ENCODE measurements around the gene STK36.

Gene STK36

GRCh38 chr2:218713922-218714321, 42.0 kb downstream of the STK36 start:
- in situ Hi-C loops (cut with HindIII; ENCODE audit: low sequenced_read_pairs), result no loop called here

GRCh38 chr2:218716070-218716469, 44.2 kb downstream of the STK36 start:
- in situ Hi-C loops (cut with HindIII; ENCODE audit: low sequenced_read_pairs), result no loop called here

- in situ Hi-C loops (cut with HindIII; ENCODE audit: low sequenced_read_pairs), result no loop called here
These were observed 45.4 kb downstream of the STK36 start for GRCh38 chr2:218717262-218717661.

- in situ Hi-C loops (cut with HindIII; ENCODE audit: low sequenced_read_pairs), result no loop called here
These were observed 46.2 kb downstream of the STK36 start for GRCh38 chr2:218718058-218718457.

- in situ Hi-C loops (cut with HindIII; ENCODE audit: low sequenced_read_pairs), result no loop called here
These were observed 47.6 kb downstream of the STK36 start for GRCh38 chr2:218719457-218719856.

- in situ Hi-C loops (cut with HindIII; ENCODE audit: low sequenced_read_pairs), result no loop called here
These were observed 48.5 kb downstream of the STK36 start for GRCh38 chr2:218720048-218721041.

- in situ Hi-C loops (cut with HindIII; ENCODE audit: low sequenced_read_pairs), result no loop called here
These were observed 49.6 kb downstream of the STK36 start for GRCh38 chr2:218721488-218721887.

GRCh38 chr2:218721934-218722333, 50.0 kb downstream of the STK36 start:
- in situ Hi-C loops (cut with HindIII; ENCODE audit: low sequenced_read_pairs), result no loop called here

GRCh38 chr2:218722419-218722818, 50.5 kb downstream of the STK36 start:
- in situ Hi-C loops (cut with HindIII; ENCODE audit: low sequenced_read_pairs), result no loop called here

GRCh38 chr2:218722876-218723785, 51.2 kb downstream of the STK36 start:
- in situ Hi-C loops (cut with HindIII; ENCODE audit: low sequenced_read_pairs), result no loop called here

GRCh38 chr2:218726004-218726574, 54.2 kb downstream of the STK36 start:
- in situ Hi-C loops (cut with HindIII; ENCODE audit: low sequenced_read_pairs), result no loop called here

- in situ Hi-C loops (cut with HindIII; ENCODE audit: low sequenced_read_pairs), result no loop called here
These were observed 55.7 kb downstream of the STK36 start for GRCh38 chr2:218727502-218728165.

GRCh38 chr2:218729640-218730039, 57.8 kb downstream of the STK36 start:
- in situ Hi-C loops (cut with HindIII; ENCODE audit: low sequenced_read_pairs), result no loop called here

GRCh38 chr2:218732052-218732760, 60.3 kb downstream of the STK36 start:
- in situ Hi-C loops (cut with HindIII; ENCODE audit: low sequenced_read_pairs), result no loop called here

- in situ Hi-C loops (cut with HindIII; ENCODE audit: low sequenced_read_pairs), result no loop called here
These were observed 60.9 kb downstream of the STK36 start for GRCh38 chr2:218732761-218733158.

- in situ Hi-C loops (cut with HindIII; ENCODE audit: low sequenced_read_pairs), result no loop called here
These were observed 61.5 kb downstream of the STK36 start for GRCh38 chr2:218733171-218734021.

GRCh38 chr2:218734190-218734975, 62.5 kb downstream of the STK36 start:
- in situ Hi-C loops (cut with HindIII; ENCODE audit: low sequenced_read_pairs), result no loop called here

GRCh38 chr2:218736531-218736930, 64.6 kb downstream of the STK36 start:
- in situ Hi-C loops (cut with HindIII; ENCODE audit: low sequenced_read_pairs), result no loop called here
